Measurements from ENCODE around the gene DDI2.

- TF ChIP-seq CTCF (IDR thresholded peaks at IDR 0.05; ENCODE audit: insufficient read depth, low read length, poor library complexity, severe bottlenecking), result no peak
- TF ChIP-seq EZH2phosphoT487 (conservative IDR thresholded peaks at IDR 0.05; ENCODE audit: low read length), result no peak
Measured at GRCh38 chr1:15577691-15578090, 39.6 kb upstream of the DDI2 start.

All from SU-DHL-6 (cell line).